Measurements from ENCODE around the gene ATAD1.

ATAD1 gene

GRCh38 chr10:87706731-87707130 is 111.3 kb downstream of the ATAD1 start:
- DNase-seq, result no peak

- DNase-seq, result no peak
Measured at GRCh38 chr10:87705339-87705738, 112.7 kb downstream of the ATAD1 start.

GRCh38 chr10:87703771-87704170 is 114.3 kb downstream of the ATAD1 start:
- no peak for DNase-seq

- DNase-seq, result no peak
Measured at GRCh38 chr10:87702973-87703294, 115.1 kb downstream of the ATAD1 start.

GRCh38 chr10:87702260-87702972 is 115.6 kb downstream of the ATAD1 start:
- DNase-seq, result no peak

Measured in inflammatory macrophage treated with lipopolysaccharide for 1 hour (primary cell).